ENCODE results near the gene IFT43.

DNA sequence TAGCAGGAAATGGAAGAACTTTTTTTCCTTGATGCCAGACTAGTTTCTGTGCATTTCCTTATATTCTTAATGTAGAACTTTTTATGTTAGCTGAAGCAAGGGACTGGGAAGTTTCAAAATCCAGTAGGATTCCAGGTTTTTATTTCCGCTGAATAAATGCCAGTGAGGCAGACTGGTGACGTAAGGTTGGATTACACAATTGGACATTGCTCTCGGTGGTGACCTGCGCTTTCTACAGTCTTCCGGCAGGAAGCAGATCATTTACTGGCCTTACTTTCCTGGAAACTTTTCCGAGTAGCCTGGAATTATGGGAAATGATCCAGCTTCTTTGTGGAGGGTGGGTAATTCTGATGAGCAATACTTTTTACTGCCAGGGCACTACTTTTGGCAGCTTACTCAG lies 3.6 kb downstream of the IFT43 start:
- TF ChIP-seq, protein P1, sequence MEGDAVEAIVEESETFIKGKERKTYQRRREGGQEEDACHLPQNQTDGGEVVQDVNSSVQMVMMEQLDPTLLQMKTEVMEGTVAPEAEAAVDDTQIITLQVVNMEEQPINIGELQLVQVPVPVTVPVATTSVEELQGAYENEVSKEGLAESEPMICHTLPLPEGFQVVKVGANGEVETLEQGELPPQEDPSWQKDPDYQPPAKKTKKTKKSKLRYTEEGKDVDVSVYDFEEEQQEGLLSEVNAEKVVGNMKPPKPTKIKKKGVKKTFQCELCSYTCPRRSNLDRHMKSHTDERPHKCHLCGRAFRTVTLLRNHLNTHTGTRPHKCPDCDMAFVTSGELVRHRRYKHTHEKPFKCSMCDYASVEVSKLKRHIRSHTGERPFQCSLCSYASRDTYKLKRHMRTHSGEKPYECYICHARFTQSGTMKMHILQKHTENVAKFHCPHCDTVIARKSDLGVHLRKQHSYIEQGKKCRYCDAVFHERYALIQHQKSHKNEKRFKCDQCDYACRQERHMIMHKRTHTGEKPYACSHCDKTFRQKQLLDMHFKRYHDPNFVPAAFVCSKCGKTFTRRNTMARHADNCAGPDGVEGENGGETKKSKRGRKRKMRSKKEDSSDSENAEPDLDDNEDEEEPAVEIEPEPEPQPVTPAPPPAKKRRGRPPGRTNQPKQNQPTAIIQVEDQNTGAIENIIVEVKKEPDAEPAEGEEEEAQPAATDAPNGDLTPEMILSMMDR (conservative IDR thresholded peaks at IDR 0.05): no peak
- TF ChIP-seq EZH2 (IDR thresholded peaks at IDR 0.05; ENCODE audit: low read depth): no peak

Measured in PC-9 (cell line).